ENCODE results near the gene TMEM8B. TPM values are rescaled to one million over a fixed set of nuclear protein-coding genes. Genes with fewer than 3 reads are reported as not detected.

Gene TMEM8B, protein sequence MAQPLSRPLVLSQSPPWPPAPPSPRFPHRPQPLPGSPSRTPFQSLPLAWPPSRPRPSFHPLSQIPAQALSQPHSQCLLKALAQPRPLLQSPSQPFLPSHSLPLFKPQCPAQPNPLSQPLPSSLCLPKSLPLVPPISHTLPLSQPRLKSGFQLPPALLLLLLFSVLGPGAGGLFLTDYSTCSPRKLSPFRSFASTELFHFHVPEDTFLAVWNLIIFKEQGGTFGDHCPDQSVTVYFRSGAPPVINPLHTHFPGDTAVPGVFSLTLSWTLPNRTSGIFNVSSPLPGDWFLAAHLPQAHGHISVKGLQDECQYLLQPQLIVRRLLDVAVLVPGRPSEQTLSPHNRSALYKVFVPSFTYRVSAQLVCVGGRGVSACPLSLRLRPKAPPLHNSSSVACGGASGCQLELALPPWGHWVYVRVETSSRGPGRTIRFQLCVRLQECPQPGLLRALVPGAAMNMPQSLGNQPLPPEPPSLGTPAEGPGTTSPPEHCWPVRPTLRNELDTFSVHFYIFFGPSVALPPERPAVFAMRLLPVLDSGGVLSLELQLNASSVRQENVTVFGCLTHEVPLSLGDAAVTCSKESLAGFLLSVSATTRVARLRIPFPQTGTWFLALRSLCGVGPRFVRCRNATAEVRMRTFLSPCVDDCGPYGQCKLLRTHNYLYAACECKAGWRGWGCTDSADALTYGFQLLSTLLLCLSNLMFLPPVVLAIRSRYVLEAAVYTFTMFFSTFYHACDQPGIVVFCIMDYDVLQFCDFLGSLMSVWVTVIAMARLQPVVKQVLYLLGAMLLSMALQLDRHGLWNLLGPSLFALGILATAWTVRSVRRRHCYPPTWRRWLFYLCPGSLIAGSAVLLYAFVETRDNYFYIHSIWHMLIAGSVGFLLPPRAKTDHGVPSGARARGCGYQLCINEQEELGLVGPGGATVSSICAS
- 1.1 and 3.7 TPM in 2 replicates for total RNA-seq

DNA sequence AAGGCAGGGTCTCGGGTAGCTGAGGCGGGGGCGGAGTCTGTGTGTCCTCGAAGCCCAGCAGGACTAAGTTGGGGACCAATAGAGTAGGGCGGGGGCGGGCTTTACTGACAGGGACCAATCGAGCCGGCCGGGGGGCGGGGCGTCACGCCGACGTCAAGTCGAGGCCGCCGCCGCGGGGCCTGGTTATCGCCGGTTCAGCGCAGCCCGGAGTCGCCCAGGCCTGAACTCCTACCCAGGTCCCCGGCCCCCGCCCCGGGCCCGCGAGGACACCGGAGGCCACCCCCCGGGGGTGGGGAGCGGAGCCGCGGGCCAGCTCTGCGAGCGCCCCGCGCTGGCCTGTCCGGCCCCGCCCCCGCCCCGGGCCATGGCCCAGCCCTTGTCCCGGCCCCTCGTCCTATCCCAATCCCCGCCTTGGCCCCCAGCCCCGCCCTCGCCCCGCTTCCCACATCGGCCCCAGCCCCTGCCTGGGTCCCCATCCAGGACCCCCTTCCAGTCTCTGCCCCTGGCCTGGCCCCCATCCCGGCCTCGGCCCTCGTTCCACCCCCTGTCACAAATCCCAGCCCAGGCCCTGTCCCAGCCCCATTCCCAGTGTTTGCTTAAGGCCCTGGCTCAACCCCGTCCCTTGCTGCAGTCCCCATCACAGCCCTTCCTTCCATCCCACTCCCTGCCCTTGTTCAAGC, at the start of gene TMEM8B:
Gene TMEM8B, plus strand, starts transcription at position 145 of the 680 bp plus-strand sequence. Its CDS starts 220 bp downstream, at position 365.

DNA sequence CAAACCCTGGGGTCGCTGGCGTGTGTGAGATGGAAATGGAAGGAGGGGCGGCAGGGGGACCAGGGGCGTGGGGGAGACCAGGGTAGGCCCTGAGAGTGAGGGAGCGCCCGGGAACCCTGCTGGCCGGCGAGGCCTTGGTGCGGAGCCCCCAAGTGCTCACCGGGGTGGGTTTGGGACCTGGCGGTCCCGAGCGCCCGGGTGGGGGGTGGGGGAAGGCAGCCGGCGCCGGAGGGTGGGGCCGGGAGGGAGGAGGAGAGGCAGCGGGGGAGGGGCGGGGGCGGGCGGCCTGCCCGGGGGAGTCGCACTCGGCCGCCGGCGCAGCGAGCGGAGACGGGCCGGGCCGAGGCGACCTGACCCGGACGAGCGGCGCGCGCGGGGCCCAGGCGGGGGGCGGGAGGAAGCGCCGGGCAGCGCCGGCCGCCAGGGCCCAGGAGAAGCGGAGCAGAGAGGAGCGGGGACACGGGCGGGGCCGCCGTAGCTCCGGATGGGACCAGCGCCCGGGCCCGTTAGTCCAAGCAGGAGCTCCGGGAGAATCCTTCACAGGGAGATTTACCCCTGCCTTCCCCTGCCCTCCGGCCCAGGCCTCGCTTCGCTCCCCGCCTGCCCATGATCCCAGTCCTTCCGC, 37.6 kb upstream of the TMEM8B start, which contains the start of gene NPR2:
Gene NPR2, plus strand, starts transcription at position 295 of the 625 bp plus-strand sequence. CDS start 818 bp downstream, outside the sequence.

DNA sequence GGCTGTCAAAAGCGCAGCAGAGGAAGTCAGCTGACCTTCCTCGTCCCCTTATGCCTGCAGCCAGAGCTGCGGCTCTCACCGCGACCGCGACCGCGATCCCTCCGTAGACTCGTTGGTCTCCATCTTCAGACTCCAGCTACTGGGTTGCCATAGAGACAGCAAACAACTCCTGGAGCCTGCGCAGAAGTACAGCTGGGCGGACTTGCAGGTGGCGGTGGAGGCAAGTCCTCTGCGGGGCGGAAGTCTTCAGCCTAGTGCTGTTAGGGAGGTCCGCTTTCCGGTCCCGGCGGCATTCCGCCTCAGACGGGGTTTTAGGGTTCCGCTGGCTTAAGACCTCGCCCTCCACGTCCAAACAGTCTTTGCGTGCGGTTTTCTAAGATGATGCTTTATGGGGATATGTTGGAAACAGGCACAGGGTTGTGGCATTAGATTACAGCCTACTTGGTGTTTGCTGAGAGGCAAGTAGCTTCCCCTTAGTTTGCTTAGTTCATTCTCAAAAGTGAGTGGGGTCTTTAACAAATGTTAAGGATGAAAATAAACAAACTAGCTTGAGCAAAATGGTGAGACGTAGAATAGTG, 16.9 kb upstream of the TMEM8B start, which contains the start of gene SPAG8:
Gene SPAG8, minus strand, starts transcription at position 238 of the 578 bp plus-strand sequence. Its CDS starts 115 bp downstream, at position 123.

DNA sequence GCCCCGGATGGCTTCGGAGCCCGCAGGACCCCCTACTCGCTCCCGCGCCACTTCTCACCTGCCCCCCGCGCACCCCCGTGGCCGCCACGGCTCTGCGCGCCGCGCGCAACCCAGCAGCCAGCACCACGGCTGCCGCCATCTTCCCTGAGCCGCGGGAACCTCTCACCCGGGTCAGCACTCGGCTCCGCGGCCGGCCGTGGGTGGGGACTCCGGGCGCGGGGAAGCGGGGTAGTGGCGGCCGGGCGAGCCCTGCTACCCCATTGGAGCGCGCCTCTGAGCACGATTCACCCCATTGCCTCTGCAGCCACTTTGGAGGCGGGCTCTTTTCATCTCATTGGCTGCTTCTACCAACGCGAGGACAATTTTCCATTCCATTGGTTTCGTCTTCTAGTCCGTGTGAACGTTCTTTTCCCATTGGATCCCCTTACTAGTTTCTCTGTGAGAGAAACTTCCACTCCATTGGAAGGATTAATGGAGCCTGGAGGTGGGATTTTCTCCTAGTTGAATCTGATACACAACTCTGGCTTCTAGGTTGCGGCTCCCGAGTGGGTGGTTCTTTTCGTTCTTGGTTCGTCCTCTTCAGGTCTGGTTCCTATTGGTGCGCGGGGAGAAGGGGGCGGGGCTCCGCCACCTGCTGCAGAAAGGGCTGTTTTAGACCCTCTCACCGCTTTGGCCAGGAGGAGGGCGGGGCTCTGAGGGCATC, 14.0 kb upstream of the TMEM8B start, which contains the start of gene HINT2:
Gene HINT2, minus strand, starts transcription at position 202 of the 703 bp plus-strand sequence. Its CDS starts 63 bp downstream, at position 139.

DNA sequence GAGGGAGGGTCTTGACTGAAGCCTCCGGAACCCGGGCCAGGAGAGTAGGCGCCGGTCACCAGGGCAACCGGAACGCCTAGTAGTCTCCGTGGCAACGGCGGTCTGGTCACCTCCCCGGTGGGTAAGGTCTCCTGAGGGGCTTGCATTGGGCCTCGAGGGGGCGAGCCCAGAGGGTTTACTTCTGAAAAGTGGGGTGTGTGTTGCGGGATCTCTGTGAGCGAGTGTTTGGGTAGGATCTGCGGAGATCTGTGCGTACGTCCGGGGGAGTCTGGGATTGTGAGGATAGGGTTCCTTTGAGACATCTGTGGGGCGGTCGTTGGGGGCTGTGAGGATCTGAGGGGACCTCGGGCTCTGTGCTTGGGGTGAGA, 328 bp upstream of the TMEM8B start, which contains the start of gene FAM221B:
Gene FAM221B, minus strand, starts transcription at position 17 of the 368 bp plus-strand sequence. CDS start 2,571 bp downstream, outside the sequence.

DNA sequence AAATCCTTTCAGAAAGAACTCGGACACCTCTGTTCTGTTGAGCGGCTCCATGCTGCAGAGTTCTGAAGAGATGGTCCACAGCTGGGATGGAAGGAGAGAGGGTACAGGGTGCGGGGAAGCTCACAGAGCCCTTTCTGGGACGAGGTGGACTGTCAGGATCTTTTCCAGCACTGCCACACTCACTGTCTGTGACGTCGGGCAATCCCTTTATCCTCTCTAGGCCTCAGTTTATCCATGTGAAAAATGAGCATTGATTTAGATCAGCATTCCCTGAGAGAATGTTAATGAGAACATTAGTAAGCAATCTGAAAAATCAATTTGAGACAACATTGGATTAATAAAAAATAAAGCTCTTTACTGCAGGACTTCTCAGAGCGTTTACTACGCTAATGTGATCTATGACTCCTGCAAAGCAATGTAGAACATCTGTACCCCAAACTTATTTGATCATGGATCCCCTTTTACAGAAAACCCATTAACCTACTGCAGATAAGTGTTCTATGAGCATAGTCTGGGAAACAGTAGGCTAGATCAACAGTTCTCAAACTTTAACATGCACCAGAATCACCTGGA, 41.4 kb downstream of the TMEM8B start, which contains the start of gene OR13J1:
Gene OR13J1, minus strand, starts transcription at position 51 of the 573 bp plus-strand sequence. Its CDS starts 0 bp downstream, at position 51.

DNA sequence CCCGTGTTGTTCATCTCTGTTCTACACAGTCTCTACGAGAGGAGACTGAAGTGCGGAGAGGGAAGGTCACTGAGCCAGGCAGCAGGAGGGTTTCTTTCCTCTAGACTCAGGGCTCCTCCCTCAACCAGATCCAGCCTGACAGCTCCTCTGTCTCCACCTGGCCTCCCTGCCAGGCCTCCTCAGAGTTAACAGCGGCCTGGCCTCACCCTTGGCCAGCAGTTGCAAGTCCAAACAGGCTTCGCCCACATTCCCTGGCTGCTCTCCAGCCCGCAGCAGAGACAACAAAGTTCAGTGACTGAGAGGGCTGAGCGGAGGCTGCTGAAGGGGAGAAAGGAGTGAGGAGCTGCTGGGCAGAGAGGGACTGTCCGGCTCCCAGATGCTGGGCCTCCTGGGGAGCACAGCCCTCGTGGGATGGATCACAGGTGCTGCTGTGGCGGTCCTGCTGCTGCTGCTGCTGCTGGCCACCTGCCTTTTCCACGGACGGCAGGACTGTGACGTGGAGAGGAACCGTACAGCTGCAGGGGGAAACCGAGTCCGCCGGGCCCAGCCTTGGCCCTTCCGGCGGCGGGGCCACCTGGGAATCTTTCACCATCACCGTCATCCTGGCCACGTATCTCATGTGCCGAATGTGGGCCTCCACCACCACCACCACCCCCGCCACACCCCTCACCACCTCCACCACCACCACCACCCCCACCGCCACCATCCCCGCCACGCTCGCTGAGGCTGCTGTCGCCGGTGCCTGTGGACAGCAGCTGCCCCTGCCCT, 77.1 kb downstream of the TMEM8B start, which contains the start of gene HRCT1:
Gene HRCT1, plus strand, starts transcription at position 291 of the 768 bp plus-strand sequence. Its CDS starts 86 bp downstream, at position 377.

DNA sequence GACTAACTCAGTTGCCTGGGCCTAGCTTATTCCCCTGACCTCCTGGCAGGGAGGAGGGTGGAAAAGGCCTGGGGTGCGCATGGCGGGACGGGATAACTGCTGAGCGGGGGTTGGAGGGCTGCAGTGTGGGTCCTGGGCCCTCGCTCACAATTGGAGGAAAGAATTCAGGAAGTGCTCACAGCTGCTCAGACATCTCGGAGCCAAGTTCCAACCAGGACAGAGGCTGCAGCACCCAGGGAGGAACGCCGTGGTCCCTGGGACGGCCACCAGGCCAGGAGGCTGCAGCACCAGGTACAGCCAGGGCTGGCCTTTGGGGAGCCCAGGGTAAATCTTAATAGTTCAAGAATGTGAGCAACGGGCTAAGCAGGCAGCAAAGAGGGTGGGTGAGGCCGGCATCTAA, 80.2 kb downstream of the TMEM8B start, which contains the start of gene SPAAR:
Gene SPAAR, plus strand, starts transcription at position 217 of the 400 bp plus-strand sequence. CDS start 974 bp downstream, outside the sequence.

Other genes starting within 250 kb of the TMEM8B start
- gene TESK1, start 224.0 kb upstream of the TMEM8B start, total RNA-seq = 13.9 and 24.0 TPM in 2 replicates
- 0.11 and 0.86 TPM in 2 replicates for gene CD72, start 210.8 kb upstream of the TMEM8B start, total RNA-seq
- gene SIT1, start 178.3 kb upstream of the TMEM8B start, total RNA-seq = not detected in 2 replicates
- 1,205 and 1,810 TPM in 2 replicates for gene RMRP, start 171.2 kb upstream of the TMEM8B start, total RNA-seq
- 17.2 and 18.8 TPM in 2 replicates for gene CCDC107, start 170.9 kb upstream of the TMEM8B start, total RNA-seq
- gene ARHGEF39, start 164.0 kb upstream of the TMEM8B start, total RNA-seq = 7.8 and 23.5 TPM in 2 replicates
- gene CA9, start 155.3 kb upstream of the TMEM8B start, total RNA-seq = 0.23 and 2.1 TPM in 2 replicates
- 53.1 and 157 TPM in 2 replicates for gene TPM2, start 139.3 kb upstream of the TMEM8B start, total RNA-seq
- 141 and 149 TPM in 2 replicates for gene TLN1, start 97.0 kb upstream of the TMEM8B start, total RNA-seq
- 47.2 and 49.3 TPM in 2 replicates for gene CREB3, start 96.6 kb upstream of the TMEM8B start, total RNA-seq
- gene GBA2, start 80.0 kb upstream of the TMEM8B start, total RNA-seq = 17.4 and 17.6 TPM in 2 replicates
- gene RGP1, start 79.9 kb upstream of the TMEM8B start, total RNA-seq = 13.8 and 19.1 TPM in 2 replicates
- not detected in 2 replicates for gene MSMP, start 75.0 kb upstream of the TMEM8B start, total RNA-seq
- 6.2 and 14.6 TPM in 2 replicates for gene NPR2, start 37.6 kb upstream of the TMEM8B start, total RNA-seq
- 0.04 TPM in 1 of 2 replicates, not detected in the other for gene SPAG8, start 17.0 kb upstream of the TMEM8B start, total RNA-seq
- gene HINT2, start 14.2 kb upstream of the TMEM8B start, total RNA-seq = 25.4 and 28.3 TPM in 2 replicates
- gene FAM221B, start 496 bp upstream of the TMEM8B start, total RNA-seq = not detected in 2 replicates
- not detected in 2 replicates for gene OR13J1, start 41.2 kb downstream of the TMEM8B start, total RNA-seq
- gene HRCT1, start 77.0 kb downstream of the TMEM8B start, total RNA-seq = 0.68 and 1.0 TPM in 2 replicates
- gene SPAAR, start 80.3 kb downstream of the TMEM8B start, total RNA-seq = not detected in 2 replicates
- not detected in 2 replicates for gene OR2S2, start 128.9 kb downstream of the TMEM8B start, total RNA-seq
- 1.7 and 3.2 TPM in 2 replicates for gene RECK, start 207.7 kb downstream of the TMEM8B start, total RNA-seq

Data from hair follicular keratinocyte (primary cell).